H9 (cell line): ENCODE data around the gene NT5C1B. TPM values are rescaled to one million over a fixed set of nuclear protein-coding genes. Genes with fewer than 3 reads are reported as not detected.

Source experiments
- DNase-seq: peaks from one replicate; pipeline ENCODE4 v3.0.0-alpha.2; 2017
- H2AFZ ChIP-seq: one replicate; pipeline ENCODE4 v1.6.1; 2013; ENCODE audit warnings: mild to moderate bottlenecking, low read length, control low read depth, moderate library complexity
- H2AK5ac ChIP-seq: 2 replicates; pipeline ENCODE4 v1.6.1; 2013; ENCODE audit warnings: low read length, control low read depth, mixed read lengths; ENCODE audit not compliant: insufficient read length
- H2BK120ac ChIP-seq: one replicate; pipeline ENCODE4 v1.6.1; 2013; ENCODE audit warnings: low read depth, mild to moderate bottlenecking, low read length, control low read depth, inconsistent platforms; ENCODE audit not compliant: poor library complexity, severe bottlenecking
- H2BK12ac ChIP-seq: 2 replicates; pipeline ENCODE4 v1.6.1; 2013; ENCODE audit warnings: low read length, control low read depth, mixed read lengths, low read depth; ENCODE audit not compliant: insufficient read length
- H2BK15ac ChIP-seq: 2 replicates; pipeline ENCODE4 v1.6.1; 2013; ENCODE audit warnings: low read depth, low read length, control low read depth
- H2BK20ac ChIP-seq: one replicate; pipeline ENCODE4 v1.6.1; 2013; ENCODE audit warnings: low read depth, mild to moderate bottlenecking, low read length, control low read depth, inconsistent platforms; ENCODE audit not compliant: poor library complexity, severe bottlenecking
- H2BK5ac ChIP-seq: 2 replicates; pipeline ENCODE4 v1.6.1; 2013; ENCODE audit warnings: low read length, control low read depth, mixed read lengths; ENCODE audit not compliant: insufficient read length
- H3K14ac ChIP-seq: 2 replicates; pipeline ENCODE4 v1.6.1; 2013; ENCODE audit warnings: low read length, control low read depth; ENCODE audit not compliant: insufficient read depth
- H3K18ac ChIP-seq: 2 replicates; pipeline ENCODE4 v1.6.1; 2013; ENCODE audit warnings: low read depth, mild to moderate bottlenecking, mixed read lengths, low read length, control low read depth; ENCODE audit not compliant: insufficient read length
- H3K23ac ChIP-seq: 2 replicates; pipeline ENCODE4 v1.6.1; 2013; ENCODE audit warnings: low read length, control low read depth, mixed read lengths, low read depth; ENCODE audit not compliant: insufficient read length
- H3K23me2 ChIP-seq: 2 replicates; pipeline ENCODE4 v1.6.1; 2013; ENCODE audit warnings: low read depth, mild to moderate bottlenecking, mixed read lengths, low read length, control low read depth; ENCODE audit not compliant: insufficient read length, poor library complexity, severe bottlenecking
- H3K27ac ChIP-seq: 2 replicates; pipeline ENCODE4 v1.5.1; 2013; ENCODE audit warnings: low read length, control low read depth, mixed read lengths, low read depth; ENCODE audit not compliant: insufficient read length
- H3K27me3 ChIP-seq: 2 replicates; pipeline ENCODE4 v1.6.1; 2013; ENCODE audit warnings: low read length, control low read depth, inconsistent platforms; ENCODE audit not compliant: insufficient read depth
- H3K4ac ChIP-seq: 2 replicates; pipeline ENCODE4 v1.6.1; 2013; ENCODE audit warnings: low read depth, mild to moderate bottlenecking, control low read depth, inconsistent platforms, low read length, moderate library complexity
- H3K4me1 ChIP-seq: 2 replicates; pipeline ENCODE4 v1.6.1; 2013; ENCODE audit warnings: low read length, control low read depth, inconsistent platforms; ENCODE audit not compliant: insufficient read depth
- H3K4me2 ChIP-seq: 2 replicates; pipeline ENCODE4 v1.6.1; 2013; ENCODE audit warnings: low read length, control low read depth, mixed read lengths; ENCODE audit not compliant: insufficient read length, insufficient read depth
- H3K56ac ChIP-seq: 2 replicates; pipeline ENCODE4 v1.6.1; 2013; ENCODE audit warnings: low read depth, mild to moderate bottlenecking, mixed read lengths, low read length, control low read depth; ENCODE audit not compliant: insufficient read length
- H3K79me1 ChIP-seq: 2 replicates; pipeline ENCODE4 v1.6.1; 2013; ENCODE audit warnings: low read depth, mild to moderate bottlenecking, moderate library complexity, low read length, control low read depth, inconsistent platforms; ENCODE audit not compliant: insufficient read depth, poor library complexity, severe bottlenecking
- H3K79me2 ChIP-seq: 2 replicates; pipeline ENCODE4 v1.6.1; 2013; ENCODE audit warnings: low read length, control low read depth, inconsistent platforms; ENCODE audit not compliant: insufficient read depth
- H3K9ac ChIP-seq: 2 replicates; pipeline ENCODE4 v1.6.1; 2013; ENCODE audit warnings: low read length, control low read depth, mixed read lengths; ENCODE audit not compliant: insufficient read length; ENCODE audit errors: extremely low read depth
- H3K9me3 ChIP-seq: one replicate; pipeline ENCODE4 v1.6.1; 2013; ENCODE audit warnings: low read depth, low read length, inconsistent platforms; ENCODE audit not compliant: control insufficient read depth
- H3T11ph ChIP-seq: one replicate; pipeline ENCODE4 v1.6.1; 2013; ENCODE audit warnings: mild to moderate bottlenecking, low read length, control low read depth, inconsistent platforms
- H4K20me1 ChIP-seq: one replicate; pipeline ENCODE4 v1.6.1; 2013; ENCODE audit not compliant: control insufficient read depth, insufficient read length, insufficient read depth
- H4K5ac ChIP-seq: 2 replicates; pipeline ENCODE4 v1.6.1; 2013; ENCODE audit warnings: low read depth, mild to moderate bottlenecking, mixed read lengths, low read length, control low read depth; ENCODE audit not compliant: insufficient read length
- H4K8ac ChIP-seq: replicated peaks from 2 replicates; pipeline ENCODE4 v1.6.1; 2013; ENCODE audit warnings: low read length, control low read depth, mixed read lengths, low read depth; ENCODE audit not compliant: insufficient read length
- H4K91ac ChIP-seq: 2 replicates; pipeline ENCODE4 v1.6.1; 2013; ENCODE audit warnings: low read depth, mild to moderate bottlenecking, moderate library complexity, mixed read lengths, low read length, control low read depth; ENCODE audit not compliant: insufficient read length
- H3K27ac Mint-ChIP-seq, 3 experiments: 2 replicates in 2 of 3; 3 replicates in 1 of 3; pipeline ENCODE4 v1.8.0; 2020 to 2021; ENCODE audit warnings: mixed read lengths in 3 of 3, mild to moderate bottlenecking in 1 of 3, moderate library complexity in 1 of 3
- H3K27me3 Mint-ChIP-seq: 2 replicates; pipeline ENCODE4 v1.8.0; 2021; ENCODE audit warnings: low read depth, mild to moderate bottlenecking, moderate library complexity, mixed read lengths
- H3K36me3 Mint-ChIP-seq, 3 experiments: 2 replicates in 2 of 3; 3 replicates in 1 of 3; pipeline ENCODE4 v1.8.0; 2020 to 2021; ENCODE audit warnings: low read depth in 3 of 3, mixed read lengths in 3 of 3; ENCODE audit not compliant: insufficient read depth in 1 of 3
- H3K4me1 Mint-ChIP-seq, 2 experiments: 2 replicates each; pipeline ENCODE4 v1.8.0; 2020; ENCODE audit warnings: mixed read lengths in 2 of 2
- H3K4me3 Mint-ChIP-seq, 2 experiments: 2 replicates in 1 of 2; 3 replicates in 1 of 2; pipeline ENCODE4 v1.8.0; 2020 to 2021; ENCODE audit warnings: mild to moderate bottlenecking in 2 of 2, mixed read lengths in 2 of 2, moderate library complexity in 1 of 2
- H3K9me3 Mint-ChIP-seq, 2 experiments: 2 replicates in 1 of 2; 3 replicates in 1 of 2; pipeline ENCODE4 v1.8.0; 2020; ENCODE audit warnings: mild to moderate bottlenecking in 2 of 2, mixed read lengths in 2 of 2, moderate library complexity in 1 of 2
- WGBS: extraction: QIAGEN DNeasy Blood & Tissue Kit; methylation state at CpG from one replicate; pipeline ENCODE4 v1.1.7; 2013; ENCODE audit warnings: missing lambda C conversion rate, low lambda C conversion rate, mixed read lengths; ENCODE audit not compliant: insufficient read length; ENCODE audit errors: extremely low coverage; 5-methylcytosine and 5-hydroxymethylcytosine counted together
- total RNA-seq: library from RNA; stranded (reverse); gene quantifications from 2 replicates; pipeline ENCODE4 v1.2.1, GENCODE V29; 2021
- TF ChIP-seq, protein P1 (sequence below): fragments of 200-600 bp; sonication (generic); conservative IDR thresholded peaks from 3 replicates; pipeline ENCODE4 v1.8.0; 2021; ENCODE audit warnings: antibody characterized with exemption, mild to moderate bottlenecking

The NT5C1B gene
- total RNA-seq, 1 experiment from 2014 or later: not detected

- Histone ChIP-seq H2BK120ac (no peak overlapping the region), H4K5ac (no peak overlapping the region), H2AK5ac (no peak overlapping the region), H4K20me1 (no peaks in the 10 kb centered on the region), H2BK15ac (no peak overlapping the region), H3T11ph (no peak overlapping the region), H3K9ac (no peak overlapping the region), H3K4me2 (no peak overlapping the region), H4K91ac (no peak overlapping the region), H3K14ac (no peak overlapping the region), H2BK5ac (no peak overlapping the region), H3K9me3 (no peaks in the 10 kb centered on the region), H3K4ac (no peak overlapping the region), H3K79me1 (no peaks in the 10 kb centered on the region), H2BK20ac (no peak overlapping the region), H4K8ac (no peak overlapping the region), H3K27ac (no peak overlapping the region), H3K27me3 (no peaks in the 10 kb centered on the region), H3K56ac (no peak overlapping the region), H3K23me2 (no peaks in the 10 kb centered on the region), H3K79me2 (no peaks in the 10 kb centered on the region), H2AFZ (no peak overlapping the region), H3K23ac (no peak overlapping the region), H3K18ac (no peak overlapping the region), H2BK12ac (no peak overlapping the region), H3K4me1 (no peaks in the 10 kb centered on the region)
- WGBS: no CpG with 5 or more reads among the region's 1 CpG
- no peak overlapping the region for H3K4me3 Mint-ChIP-seq
- H3K4me1 Mint-ChIP-seq: no peaks in the 10 kb centered on the region
- DNase-seq: no peak
- no peaks in the 10 kb centered on the region for H3K36me3 Mint-ChIP-seq
- no peaks in the 10 kb centered on the region for H3K9me3 Mint-ChIP-seq
- no peak overlapping the region for H3K27ac Mint-ChIP-seq
- H3K27me3 Mint-ChIP-seq: no peaks in the 10 kb centered on the region
- TF ChIP-seq, protein P1, sequence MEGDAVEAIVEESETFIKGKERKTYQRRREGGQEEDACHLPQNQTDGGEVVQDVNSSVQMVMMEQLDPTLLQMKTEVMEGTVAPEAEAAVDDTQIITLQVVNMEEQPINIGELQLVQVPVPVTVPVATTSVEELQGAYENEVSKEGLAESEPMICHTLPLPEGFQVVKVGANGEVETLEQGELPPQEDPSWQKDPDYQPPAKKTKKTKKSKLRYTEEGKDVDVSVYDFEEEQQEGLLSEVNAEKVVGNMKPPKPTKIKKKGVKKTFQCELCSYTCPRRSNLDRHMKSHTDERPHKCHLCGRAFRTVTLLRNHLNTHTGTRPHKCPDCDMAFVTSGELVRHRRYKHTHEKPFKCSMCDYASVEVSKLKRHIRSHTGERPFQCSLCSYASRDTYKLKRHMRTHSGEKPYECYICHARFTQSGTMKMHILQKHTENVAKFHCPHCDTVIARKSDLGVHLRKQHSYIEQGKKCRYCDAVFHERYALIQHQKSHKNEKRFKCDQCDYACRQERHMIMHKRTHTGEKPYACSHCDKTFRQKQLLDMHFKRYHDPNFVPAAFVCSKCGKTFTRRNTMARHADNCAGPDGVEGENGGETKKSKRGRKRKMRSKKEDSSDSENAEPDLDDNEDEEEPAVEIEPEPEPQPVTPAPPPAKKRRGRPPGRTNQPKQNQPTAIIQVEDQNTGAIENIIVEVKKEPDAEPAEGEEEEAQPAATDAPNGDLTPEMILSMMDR: no peak
Observed at GRCh38 chr2:18531194-18531593, 58.2 kb downstream of the NT5C1B start.
